Measurements from ENCODE around the gene ANKRD44.

Gene ANKRD44

DNA sequence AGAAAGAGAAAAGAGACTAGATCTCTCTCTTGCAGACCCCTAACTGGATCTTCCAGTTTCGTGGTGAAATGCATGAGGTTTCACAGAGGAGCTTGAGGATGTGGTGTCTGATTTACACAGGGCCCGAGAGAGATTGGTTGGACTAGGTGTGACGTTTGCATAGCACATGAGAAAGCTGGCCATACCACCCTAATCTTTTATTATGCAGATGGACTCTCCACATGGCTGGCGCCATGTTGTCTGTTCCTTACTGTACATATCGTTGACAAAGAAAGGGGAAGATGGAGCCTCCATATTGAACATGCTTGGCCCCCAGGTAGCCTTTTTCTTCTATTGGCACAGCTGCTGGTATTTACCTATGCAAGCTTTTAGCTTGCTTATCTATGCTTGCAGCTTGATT is 356.6 kb downstream of the ANKRD44 start:
- DNase-seq: no peak
- Histone ChIP-seq H3K36me3 (replicated peaks) (no peaks in the 10 kb centered on the region), H3K27me3 (replicated peaks) (no peaks in the 10 kb centered on the region), H3K4me3 (ENCODE audit: low read depth, low read length) (no peak overlapping the region), H3K27ac (no peak overlapping the region)
- in situ Hi-C loops (cut with HindIII; ENCODE audit: low pct_ligation_motif_present, low sequenced_read_pairs): no loop called here
- no peak for TF ChIP-seq CTCF (IDR thresholded peaks at IDR 0.05; ENCODE audit: low read depth, low read length, missing control alignments)

DNA sequence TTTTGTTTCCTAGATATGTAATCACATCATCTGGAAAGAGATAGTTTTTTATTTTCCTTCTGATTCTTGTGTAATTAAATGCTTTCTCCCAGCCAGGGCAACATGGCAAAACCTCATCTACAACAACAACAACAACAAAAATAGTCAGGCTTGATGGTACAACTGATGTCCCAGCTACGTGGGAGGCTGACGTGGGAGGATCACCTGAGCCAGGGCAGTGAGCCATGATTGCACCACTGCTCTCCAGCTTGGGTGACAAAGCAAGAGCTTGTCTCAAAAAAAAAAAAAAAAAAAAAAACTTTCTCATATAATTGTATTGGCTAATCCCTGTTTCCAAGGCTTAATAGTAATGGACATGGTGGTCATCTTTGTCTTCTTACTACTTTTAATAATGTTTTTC is 357.6 kb downstream of the ANKRD44 start:
- DNase-seq: no peak
- no peak overlapping the region for H3K4me3 ChIP-seq (ENCODE audit: low read depth, low read length)
- H3K36me3 ChIP-seq (replicated peaks): no peaks in the 10 kb centered on the region
- H3K27me3 ChIP-seq (replicated peaks): no peaks in the 10 kb centered on the region
- in situ Hi-C loops (cut with HindIII; ENCODE audit: low pct_ligation_motif_present, low sequenced_read_pairs): no loop called here
- no peak for TF ChIP-seq CTCF (IDR thresholded peaks at IDR 0.05; ENCODE audit: low read depth, low read length, missing control alignments)
- H3K27ac ChIP-seq: no peak overlapping the region

- TF ChIP-seq CTCF (IDR thresholded peaks at IDR 0.05; ENCODE audit: low read depth, low read length, missing control alignments): no peak
- Histone ChIP-seq H3K4me3 (ENCODE audit: low read depth, low read length) (no peak overlapping the region), H3K36me3 (replicated peaks) (no peaks in the 10 kb centered on the region), H3K27me3 (replicated peaks) (no peaks in the 10 kb centered on the region), H3K27ac (no peak overlapping the region)
- in situ Hi-C loops (cut with HindIII; ENCODE audit: low pct_ligation_motif_present, low sequenced_read_pairs): no loop called here
- DNase-seq: no peak
Observed at GRCh38 chr2:196951973-196952372, 358.6 kb downstream of the ANKRD44 start.

DNA sequence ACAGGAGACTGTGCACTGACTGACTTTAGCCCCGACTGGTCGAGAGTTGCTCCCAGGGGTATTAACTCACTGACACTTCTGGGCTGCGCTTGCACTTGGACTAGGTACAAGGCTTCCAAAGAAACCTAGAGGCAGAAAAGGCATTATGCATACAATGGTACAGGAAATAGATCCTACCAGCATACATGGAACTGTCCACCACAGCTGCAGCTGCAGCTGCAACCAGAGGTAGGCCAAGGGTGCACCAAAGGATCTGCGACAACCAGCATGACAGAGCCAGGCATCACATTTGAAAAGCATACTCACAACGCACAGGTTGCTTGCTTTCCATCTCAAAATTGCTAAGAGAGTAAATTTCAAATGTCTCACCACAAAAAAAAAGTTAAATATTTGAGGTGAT is 361.5 kb downstream of the ANKRD44 start:
- Histone ChIP-seq H3K36me3 (replicated peaks) (no peaks in the 10 kb centered on the region), H3K27me3 (replicated peaks) (no peaks in the 10 kb centered on the region), H3K27ac (no peak overlapping the region), H3K4me3 (ENCODE audit: low read depth, low read length) (no peak overlapping the region)
- DNase-seq: no peak
- no peak for TF ChIP-seq CTCF (IDR thresholded peaks at IDR 0.05; ENCODE audit: low read depth, low read length, missing control alignments)
- in situ Hi-C loops (cut with HindIII; ENCODE audit: low pct_ligation_motif_present, low sequenced_read_pairs): no loop called here

GRCh38 chr2:196944570-196944969 is 366.0 kb downstream of the ANKRD44 start:
- no peak for TF ChIP-seq CTCF (IDR thresholded peaks at IDR 0.05; ENCODE audit: low read depth, low read length, missing control alignments)
- H3K27ac ChIP-seq: no peak overlapping the region
- no peaks in the 10 kb centered on the region for H3K36me3 ChIP-seq (replicated peaks)
- in situ Hi-C loops (cut with HindIII; ENCODE audit: low pct_ligation_motif_present, low sequenced_read_pairs): no loop called here
- no peak overlapping the region for H3K4me3 ChIP-seq (ENCODE audit: low read depth, low read length)
- DNase-seq: no peak
- H3K27me3 ChIP-seq (replicated peaks): no peaks in the 10 kb centered on the region

DNA sequence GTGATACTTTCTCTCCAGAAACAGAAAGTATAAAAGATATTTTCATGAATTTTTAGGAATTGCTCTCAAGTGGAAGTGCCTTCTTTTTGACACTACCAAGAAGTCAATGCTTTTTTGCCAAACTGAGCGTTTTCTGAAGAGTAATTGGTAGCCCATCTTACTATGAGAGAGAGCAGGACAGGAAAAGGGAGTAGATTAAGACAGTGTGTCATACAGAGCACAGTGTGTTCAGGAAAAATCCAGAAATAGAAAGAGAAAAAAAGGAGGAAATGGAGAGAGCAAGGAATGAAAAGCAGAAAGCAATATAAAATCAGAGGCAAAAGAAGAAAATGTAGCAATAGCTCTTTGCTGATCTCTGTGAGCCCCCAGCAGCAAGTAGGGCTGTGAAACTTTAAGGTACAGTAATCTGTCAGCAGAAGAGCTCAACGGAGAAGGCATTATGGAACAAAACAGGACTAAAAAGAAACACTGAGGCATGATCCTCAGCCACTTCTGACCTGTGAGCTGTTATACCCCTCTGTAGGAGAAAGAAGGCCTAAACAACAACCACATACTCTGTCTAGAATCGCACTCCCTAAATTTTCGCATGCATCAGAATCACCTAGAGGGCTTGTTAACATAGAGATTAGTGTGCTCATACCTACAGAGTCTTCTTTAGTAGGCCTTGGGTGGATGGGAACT is 369.0 kb downstream of the ANKRD44 start:
- in situ Hi-C loops (cut with HindIII; ENCODE audit: low pct_ligation_motif_present, low sequenced_read_pairs): no loop called here
- Histone ChIP-seq H3K36me3 (replicated peaks) (no peaks in the 10 kb centered on the region), H3K4me3 (ENCODE audit: low read depth, low read length) (no peak overlapping the region), H3K27ac (no peak overlapping the region), H3K27me3 (replicated peaks) (no peaks in the 10 kb centered on the region)
- TF ChIP-seq CTCF (IDR thresholded peaks at IDR 0.05; ENCODE audit: low read depth, low read length, missing control alignments): no peak
- DNase-seq: no peak

Data from brain microvascular endothelial cell (primary cell).